ENCODE measurements around the gene PRND.

- TF ChIP-seq ATF3 (IDR thresholded peaks at IDR 0.05; ENCODE audit: insufficient read depth, low read depth, low read length): no peak
- no peak for TF ChIP-seq CTCF (IDR thresholded peaks at IDR 0.05; ENCODE audit: control extremely low read depth in 1 of 3, insufficient read depth in 1 of 3, low read depth in 1 of 3, low read length in 3 of 3)
- TF ChIP-seq MAX (IDR thresholded peaks at IDR 0.05): no peak
- TF ChIP-seq POLR2AphosphoS5 (IDR thresholded peaks at IDR 0.05; ENCODE audit: low read depth, low read length): no peak
- no peak for TF ChIP-seq SRF (IDR thresholded peaks at IDR 0.05; ENCODE audit: low read depth, low read length)
- TF ChIP-seq SIN3A (conservative IDR thresholded peaks at IDR 0.05 in 1 of 2, IDR thresholded peaks at IDR 0.05 in 1 of 2; ENCODE audit: low read depth in 1 of 2, low read length in 2 of 2): no peak
- TF ChIP-seq CEBPB (IDR thresholded peaks at IDR 0.05; ENCODE audit: low read depth, low read length): no peak
- TF ChIP-seq CHD1 (IDR thresholded peaks at IDR 0.05; ENCODE audit: low read depth, low read length): no peak
- no peak for TF ChIP-seq POLR2A (IDR thresholded peaks at IDR 0.05; ENCODE audit: control extremely low read depth in 1 of 2, low read depth in 2 of 2, low read length in 2 of 2)
- no peak for TF ChIP-seq CREB1 (IDR thresholded peaks at IDR 0.05)
- no peak for TF ChIP-seq EZH2 (IDR thresholded peaks at IDR 0.05; ENCODE audit: low read depth, low read length, severe bottlenecking)
- TF ChIP-seq SUZ12 (IDR thresholded peaks at IDR 0.05; ENCODE audit: low read length): no peak
- no peak for TF ChIP-seq CBX8 (IDR thresholded peaks at IDR 0.05; ENCODE audit: borderline replicate concordance, low read depth, low read length)
- no peak for TF ChIP-seq TCF12 (IDR thresholded peaks at IDR 0.05; ENCODE audit: low read depth, low read length)
These were observed 16.3 kb downstream of the PRND start for GRCh38 chr20:4737857-4738627.
